Measurements from ENCODE around the gene CRAMP1.

- TF ChIP-seq CTCF (IDR thresholded peaks at IDR 0.05) (peak in 3 of 4 experiments; percentile 93 to 100 (median 100)), POLR2AphosphoS5 (IDR thresholded peaks at IDR 0.05) (peak; percentile 96), POLR2A (IDR thresholded peaks at IDR 0.05) (peak; percentile 97 to 98), EP300 (IDR thresholded peaks at IDR 0.05) (no peak)
Observed at GRCh38 chr16:1705688-1706385, 93.7 kb downstream of the CRAMP1 start, which contains the start of gene MAPK8IP3.

Measured in gastroesophageal sphincter (tissue), 3 donors.